ENCODE results near the gene LRRC59. TPM values are rescaled to one million over a fixed set of nuclear protein-coding genes. Genes with fewer than 3 reads are reported as not detected.
A peak's percentile ranks its signal among the peaks of the same experiment; 100 is the strongest.

The LRRC59 gene
- total and polyA plus RNA-seq, 2 of the 8 experiments (the other 6 are each of a cell fraction or from before 2014, with no cell fraction given): 48.3 to 117 TPM

DNA sequence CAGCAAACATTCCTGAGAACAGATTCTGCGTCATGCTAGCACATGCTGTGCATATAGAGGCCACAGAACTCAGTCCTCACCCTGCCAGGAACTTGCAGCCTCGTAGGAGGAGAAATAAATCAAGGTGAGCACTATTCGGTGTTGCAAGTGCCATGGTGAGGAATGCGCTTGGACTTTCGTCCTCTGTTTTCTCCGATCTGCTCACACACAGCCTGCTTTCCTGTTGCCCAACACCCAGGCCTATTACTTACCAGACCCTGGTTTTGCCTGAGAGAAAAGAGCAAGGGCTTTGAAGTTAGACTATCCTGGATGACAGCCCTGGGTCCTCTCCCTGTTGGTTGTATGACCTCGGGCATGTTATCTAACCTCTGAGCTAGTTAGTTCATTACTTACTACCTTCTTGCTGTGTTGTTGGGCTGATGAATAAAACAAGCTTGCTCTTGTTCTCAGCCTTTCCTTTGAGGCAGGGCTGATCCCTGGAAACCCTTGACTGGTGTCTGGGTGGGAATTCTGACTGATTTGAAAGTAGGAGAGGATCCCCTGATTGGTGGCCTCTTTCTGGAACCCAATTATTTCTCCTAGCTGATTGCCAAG is 31.6 kb upstream of the LRRC59 start:
- Histone ChIP-seq H3K27me3 (replicated peaks in 1 of 4; ENCODE audit: control insufficient read depth in 3 of 4, extremely low read depth in 1 of 4, insufficient read depth in 3 of 4, low read length in 3 of 4) (peaks cover 0 to 2% (median 0%) of the 10 kb centered on the region in 4 experiments; a peak in 3 of 7 replicates), H3K79me1 (ENCODE audit: low read depth, low read length) (no peaks in the 10 kb centered on the region), H3K4me2 (ENCODE audit: insufficient read depth in 1 of 2, low read depth in 2 of 2, low read length in 2 of 2) (no peak overlapping the region), H3K9me3 (ENCODE audit: insufficient read depth in 2 of 2, low read depth in 1 of 2, low read length in 1 of 2) (no peaks in the 10 kb centered on the region), H2BK120ac (replicated peaks; ENCODE audit: low read depth, low read length) (no peak overlapping the region), H3K14ac (ENCODE audit: insufficient read length) (no peak overlapping the region), H3K18ac (ENCODE audit: extremely low read depth, low read length) (no peak overlapping the region), H3K23me2 (ENCODE audit: low read depth, low read length) (peaks cover 11% of the 10 kb centered on the region; the same call in 1 of the 2 replicates), H3K27ac (ENCODE audit: low read depth, low read length) (no peak overlapping the region), H4K91ac (replicated peaks; ENCODE audit: insufficient read length, low read length) (no peak overlapping the region), H3K9ac (replicated peaks in 1 of 4; ENCODE audit: extremely low read depth in 1 of 4, low read depth in 3 of 4, low read length in 3 of 4) (no peak overlapping the region; a peak in 1 of 7 replicates), H2BK12ac (ENCODE audit: low read depth, low read length) (no peak overlapping the region), H4K5ac (ENCODE audit: insufficient read length, low read depth, low read length) (no peak overlapping the region), H3K4me1 (replicated peaks in 1 of 4; ENCODE audit: control insufficient read depth in 3 of 4, insufficient read depth in 4 of 4, low read length in 3 of 4) (peaks cover 6 to 13% (median 10%) of the 10 kb centered on the region in 4 experiments), H4K8ac (ENCODE audit: extremely low read depth, insufficient read depth, low read length) (peak overlapping the region; percentile 1; the same call in 1 of the 2 replicates), H2AFZ (ENCODE audit: low read length) (no peak overlapping the region), H3K79me2 (ENCODE audit: control insufficient read depth in 1 of 2, insufficient read depth in 2 of 2, low read length in 2 of 2) (no peaks in the 10 kb centered on the region), H3K4ac (replicated peaks; ENCODE audit: insufficient read length, low read depth, low read length) (no peak overlapping the region), H3K23ac (ENCODE audit: insufficient read length) (no peak overlapping the region), H2BK20ac (ENCODE audit: low read length) (no peak overlapping the region), H2BK5ac (ENCODE audit: low read depth, low read length) (no peak overlapping the region), H2BK15ac (ENCODE audit: low read length) (no peak overlapping the region), H3K36me3 (ENCODE audit: control insufficient read depth in 2 of 4, insufficient read depth in 4 of 4, low read length in 3 of 4) (no peaks in the 10 kb centered on the region), H3K4me3 (ENCODE audit: extremely low read depth in 1 of 4, insufficient read depth in 2 of 4, low read depth in 3 of 4, low read length in 4 of 4) (no peak overlapping the region), H2AK5ac (ENCODE audit: low read depth, low read length) (no peak overlapping the region), H4K20me1 (replicated peaks in 1 of 2; ENCODE audit: control insufficient read depth in 1 of 2, insufficient read depth in 2 of 2, low read length in 2 of 2) (no peaks in the 10 kb centered on the region), H3K56ac (replicated peaks; ENCODE audit: insufficient read length, low read depth, low read length) (no peak overlapping the region)
- ChIA-PET POLR2A (ENCODE audit: partially characterized antibody) (interaction anchor here (2.7 kb wide), 1 partner anchor 32 kb away, joined by 9 read pairs; the partner anchor contains the start of gene LRRC59), CTCF (ENCODE audit: partially characterized antibody) (interaction anchor here (0.6 to 8.3 kb wide), 6 partner anchors 7 to 73 kb away, joined by 3 to 87 read pairs (median 4); partner anchors contain the start of genes LRRC59 and RSAD1)
- no peak for FAIRE-seq
- DNase-seq (ENCODE audit: low read depth in 1 of 2, low spot score in 2 of 2): no peak
- WGBS, 2 experiments (ENCODE audit: extremely low coverage in 1 of 2, insufficient coverage in 1 of 2, insufficient read length in 1 of 2, insufficient replicate concordance in 2 of 2, low coverage in 1 of 2, low lambda C conversion rate in 2 of 2, missing lambda C conversion rate in 1 of 2): 91% methylated on average over 7 of the region's 7 CpGs; no CpG with 5 or more reads in 1 of the 2 experiments
- TF ChIP-seq RXRA (IDR thresholded peaks at IDR 0.05; ENCODE audit: insufficient read depth, low read depth, low read length): no peak
- no peak for TF ChIP-seq POLR2AphosphoS5 (IDR thresholded peaks at IDR 0.05; ENCODE audit: low read depth, low read length)
- no peak for TF ChIP-seq RAD21 (IDR thresholded peaks at IDR 0.05 in 1 of 2, conservative IDR thresholded peaks at IDR 0.05 in 1 of 2; ENCODE audit: low read depth in 2 of 2, low read length in 2 of 2)
- no peak for TF ChIP-seq SIX5 (IDR thresholded peaks at IDR 0.05; ENCODE audit: low read depth, low read length)
